ENCODE data around the gene GUCY1A2. TPM values are rescaled to one million over a fixed set of nuclear protein-coding genes. Genes with fewer than 3 reads are reported as not detected.

GUCY1A2 gene
- total RNA-seq, 1 experiment from 2014 or later: 5.4 TPM

GRCh38 chr11:106632283-106632682 lies 386.0 kb downstream of the GUCY1A2 start:
- no peak for DNase-seq (ENCODE audit: low spot score)
- intact Hi-C loops (cut with micrococcal nuclease; ENCODE audit: unreplicated experiment): no loop called here
- no peaks in the 10 kb centered on the region for H3K36me3 ChIP-seq (ENCODE audit: insufficient read depth, low read length, poor library complexity, severe bottlenecking)
- no peaks in the 10 kb centered on the region for H3K27me3 ChIP-seq (replicated peaks; ENCODE audit: insufficient read depth, low read depth, low read length, poor library complexity)
- ChIA-PET CTCF (no interaction called here), POLR2A (ENCODE audit: low non-redundant PET) (no interaction called here)
- BruUV-seq (replicated peaks): no TSS peak
- no peak overlapping the region for H3K27ac ChIP-seq (ENCODE audit: low read depth, low read length, poor library complexity, severe bottlenecking)
- TF ChIP-seq CTCF (conservative IDR thresholded peaks at IDR 0.05; ENCODE audit: low read depth, low read length): no peak
- TF ChIP-seq EZH2 (IDR thresholded peaks at IDR 0.05; ENCODE audit: borderline replicate concordance, low read depth, low read length, poor library complexity, severe bottlenecking): no peak
- H3K4me3 ChIP-seq (ENCODE audit: low read depth, low read length, poor library complexity, severe bottlenecking): no peak overlapping the region
- H3K9me3 ChIP-seq (ENCODE audit: low read depth, low read length, poor library complexity, severe bottlenecking): no peaks in the 10 kb centered on the region
- H3K4me1 ChIP-seq (ENCODE audit: insufficient read depth, low read length, poor library complexity, severe bottlenecking): no peaks in the 10 kb centered on the region

- TF ChIP-seq EZH2 (IDR thresholded peaks at IDR 0.05; ENCODE audit: borderline replicate concordance, low read depth, low read length, poor library complexity, severe bottlenecking) (no peak), CTCF (conservative IDR thresholded peaks at IDR 0.05; ENCODE audit: low read depth, low read length) (no peak)
Measured at GRCh38 chr11:106627694-106628093, 390.6 kb downstream of the GUCY1A2 start.

GRCh38 chr11:106625566-106625965 lies 392.7 kb downstream of the GUCY1A2 start:
- H3K9me3 ChIP-seq (ENCODE audit: low read depth, low read length, poor library complexity, severe bottlenecking): no peaks in the 10 kb centered on the region
- TF ChIP-seq EZH2 (IDR thresholded peaks at IDR 0.05; ENCODE audit: borderline replicate concordance, low read depth, low read length, poor library complexity, severe bottlenecking) (no peak), CTCF (conservative IDR thresholded peaks at IDR 0.05; ENCODE audit: low read depth, low read length) (no peak)
- ChIA-PET POLR2A (ENCODE audit: low non-redundant PET) (interaction anchor here (0.7 kb wide), 1 partner anchor 331 kb away, joined by 3 read pairs; no protein-coding TSS in a partner anchor), CTCF (no interaction called here)
- H3K4me3 ChIP-seq (ENCODE audit: low read depth, low read length, poor library complexity, severe bottlenecking): no peak overlapping the region
- H3K36me3 ChIP-seq (ENCODE audit: insufficient read depth, low read length, poor library complexity, severe bottlenecking): no peaks in the 10 kb centered on the region
- no peaks in the 10 kb centered on the region for H3K4me1 ChIP-seq (ENCODE audit: insufficient read depth, low read length, poor library complexity, severe bottlenecking)
- intact Hi-C loops (cut with micrococcal nuclease; ENCODE audit: unreplicated experiment): no loop called here
- DNase-seq (ENCODE audit: low spot score): peak; percentile 17
- no TSS peak for BruUV-seq (replicated peaks)
- H3K27me3 ChIP-seq (replicated peaks; ENCODE audit: insufficient read depth, low read depth, low read length, poor library complexity): no peaks in the 10 kb centered on the region
- H3K27ac ChIP-seq (ENCODE audit: low read depth, low read length, poor library complexity, severe bottlenecking): no peak overlapping the region

More at GRCh38 chr11:106627694-106628093, 390.6 kb downstream of the GUCY1A2 start:
- no TSS peak for BruUV-seq (replicated peaks)
- H3K4me3 ChIP-seq (ENCODE audit: low read depth, low read length, poor library complexity, severe bottlenecking): no peak overlapping the region
- no peaks in the 10 kb centered on the region for H3K27me3 ChIP-seq (replicated peaks; ENCODE audit: insufficient read depth, low read depth, low read length, poor library complexity)
- POLR2A ChIA-PET (ENCODE audit: low non-redundant PET): interaction anchor here (0.6 kb wide), 1 partner anchor 164 kb away, joined by 10 read pairs; no protein-coding TSS in a partner anchor
- no peak for DNase-seq (ENCODE audit: low spot score)
- no peak overlapping the region for H3K27ac ChIP-seq (ENCODE audit: low read depth, low read length, poor library complexity, severe bottlenecking)
- CTCF ChIA-PET: no interaction called here
- no peaks in the 10 kb centered on the region for H3K9me3 ChIP-seq (ENCODE audit: low read depth, low read length, poor library complexity, severe bottlenecking)
- H3K4me1 ChIP-seq (ENCODE audit: insufficient read depth, low read length, poor library complexity, severe bottlenecking): no peaks in the 10 kb centered on the region
- intact Hi-C loops (cut with micrococcal nuclease; ENCODE audit: unreplicated experiment): no loop called here
- no peaks in the 10 kb centered on the region for H3K36me3 ChIP-seq (ENCODE audit: insufficient read depth, low read length, poor library complexity, severe bottlenecking)
